AG04450 (cell line): ENCODE data around the gene SCN10A. TPM values are rescaled to one million over a fixed set of nuclear protein-coding genes. Genes with fewer than 3 reads are reported as not detected.

Experiments used
- CTCF ChIA-PET: fragments of 300-600, 350-600 bp; formaldehyde crosslinking; extraction: SDS; loops from one replicate; lab custom pipeline; 2022; ENCODE audit warnings: antibody characterized with exemption, inconsistent platforms; lab: Charles Lee
- POLR2A ChIA-PET: fragments of 350-600 bp; formaldehyde crosslinking; extraction: SDS; loops from one replicate; lab custom pipeline; 2021; ENCODE audit warnings: antibody characterized with exemption, inconsistent platforms; lab: Yijun Ruan, JAX
- DNase-seq: peaks from one replicate; pipeline ENCODE4 v3.0.0-alpha.2; 2011; ENCODE audit warnings: low read depth, low spot score
- H3K27ac ChIP-seq: one replicate; pipeline ENCODE4 v1.5.1; 2012; ENCODE audit warnings: low read depth, low read length, control low read depth
- H3K27me3 ChIP-seq: one replicate; pipeline ENCODE4 v1.6.0; 2012; ENCODE audit warnings: low read length; ENCODE audit not compliant: control insufficient read depth, insufficient read depth
- H3K4me3 ChIP-seq: 2 replicates; pipeline ENCODE4 v1.5.1; 2011; ENCODE audit warnings: mild to moderate bottlenecking, low read depth, low read length, control low read depth
- H3K9me3 ChIP-seq: 2 replicates; pipeline ENCODE4 v1.5.1; 2012; ENCODE audit warnings: low read length; ENCODE audit not compliant: control insufficient read depth, insufficient read depth
- CTCF ChIP-seq: IDR thresholded peaks from 2 replicates; pipeline ENCODE4 v1.5.1; 2011; ENCODE audit warnings: low read depth, low read length, control low read depth, inconsistent platforms
- polyA plus RNA-seq: library from polyadenylated mRNA; depleted of rRNA; stranded (reverse); fragments of >200 nt; gene quantifications from 2 replicates; pipeline ENCODE4 v1.2.3, GENCODE V29; 2011

The SCN10A gene
- polyA plus RNA-seq, 1 experiment = not detected

GRCh38 chr3:38658841-38659240 is 157.2 kb downstream of the SCN10A start:
- DNase-seq = no peak
- ChIA-PET CTCF (interaction anchor here (0.7 to 5.4 kb wide), 4 partner anchors 17 to 341 kb away, joined by 5 to 86 read pairs (median 10); no protein-coding TSS in a partner anchor), POLR2A (no interaction called here)
- H3K27me3 ChIP-seq = peaks cover 28% of the 10 kb centered on the region
- no peak for TF ChIP-seq CTCF
- no peak overlapping the region for H3K4me3 ChIP-seq
- no peaks in the 10 kb centered on the region for H3K9me3 ChIP-seq
- no peak overlapping the region for H3K27ac ChIP-seq

GRCh38 chr3:38657369-38657768 is 158.6 kb downstream of the SCN10A start:
- ChIA-PET CTCF (interaction anchor here (2.0 to 5.4 kb wide), 3 partner anchors 10 to 187 kb away, joined by 8 to 86 read pairs (median 9); no protein-coding TSS in a partner anchor), POLR2A (interaction anchor here (0.6 kb wide), 1 partner anchor 492 kb away, joined by 3 read pairs; the partner anchor contains the start of gene OXSR1)
- no peak for TF ChIP-seq CTCF
- H3K9me3 ChIP-seq = no peaks in the 10 kb centered on the region
- no peak overlapping the region for H3K27ac ChIP-seq
- no peak overlapping the region for H3K4me3 ChIP-seq
- H3K27me3 ChIP-seq = peaks cover 36% of the 10 kb centered on the region
- DNase-seq = no peak

GRCh38 chr3:38655708-38656300 is 160.2 kb downstream of the SCN10A start:
- Histone ChIP-seq H3K27me3 (peaks cover 36% of the 10 kb centered on the region), H3K27ac (no peak overlapping the region), H3K4me3 (no peak overlapping the region), H3K9me3 (no peaks in the 10 kb centered on the region)
- peak; percentile 62 for TF ChIP-seq CTCF
- ChIA-PET CTCF (interaction anchor here (0.6 to 5.4 kb wide), 14 partner anchors 9 to 375 kb away, joined by 3 to 86 read pairs (median 4); partner anchors contain the start of gene EXOG), POLR2A (no interaction called here)
- DNase-seq = peak; percentile 10

GRCh38 chr3:38653685-38654537 is 162.1 kb downstream of the SCN10A start:
- DNase-seq = no peak
- H3K27ac ChIP-seq = no peak overlapping the region
- no peaks in the 10 kb centered on the region for H3K9me3 ChIP-seq
- no peak for TF ChIP-seq CTCF
- no peak overlapping the region for H3K4me3 ChIP-seq
- ChIA-PET CTCF (interaction anchor here (1.6 to 5.4 kb wide), 3 partner anchors 131 to 188 kb away, joined by 4 to 104 read pairs (median 86); no protein-coding TSS in a partner anchor), POLR2A (no interaction called here)
- peaks cover 35% of the 10 kb centered on the region for H3K27me3 ChIP-seq
